Middle frontal gyrus (tissue), 1 donor: ENCODE measurements around the gene ENPP7.
A peak's percentile ranks its signal among the peaks of the same experiment; 100 is the strongest.

Experiments
- DNase-seq: peaks from one replicate; pipeline ENCODE4 v3.0.0-alpha.2; 2015; ENCODE audit warnings: low spot score; ENCODE audit errors: extremely low spot score

Gene ENPP7

GRCh38 chr17:79776376-79777119 lies 45.8 kb downstream of the ENPP7 start:
- no peak for DNase-seq

GRCh38 chr17:79777120-79777893 lies 46.6 kb downstream of the ENPP7 start:
- DNase-seq = no peak

- peak; percentile 18 for DNase-seq
Measured at GRCh38 chr17:79777894-79778503, 47.3 kb downstream of the ENPP7 start, which contains the start of gene CBX2. CBX2 (plus strand) TSS chr17:79778148; CDS start chr17:79778236, 88 bp downstream.

GRCh38 chr17:79778504-79779083 lies 47.9 kb downstream of the ENPP7 start:
- DNase-seq = no peak

GRCh38 chr17:79779084-79779529 lies 48.4 kb downstream of the ENPP7 start:
- no peak for DNase-seq

GRCh38 chr17:79779661-79780365 lies 49.1 kb downstream of the ENPP7 start:
- DNase-seq = no peak

- no peak for DNase-seq
Measured at GRCh38 chr17:79781012-79781650, 50.4 kb downstream of the ENPP7 start.

GRCh38 chr17:79781736-79782575 lies 51.2 kb downstream of the ENPP7 start:
- DNase-seq = no peak

- DNase-seq = no peak
Measured at GRCh38 chr17:79783891-79784290, 53.1 kb downstream of the ENPP7 start.

GRCh38 chr17:79784353-79785016 lies 53.7 kb downstream of the ENPP7 start:
- DNase-seq = no peak

GRCh38 chr17:79785017-79785899 lies 54.5 kb downstream of the ENPP7 start:
- no peak for DNase-seq

- no peak for DNase-seq
Measured at GRCh38 chr17:79785900-79786810, 55.4 kb downstream of the ENPP7 start.

GRCh38 chr17:79786930-79787643 lies 56.3 kb downstream of the ENPP7 start:
- DNase-seq = no peak

GRCh38 chr17:79788455-79788854 lies 57.7 kb downstream of the ENPP7 start:
- DNase-seq = no peak

GRCh38 chr17:79788989-79789942 lies 58.5 kb downstream of the ENPP7 start:
- DNase-seq = no peak
